Ishikawa (cell line): ENCODE measurements around the gene LRRC47.

Experiments used
- CEBPB ChIP-seq: IDR thresholded peaks from 2 replicates; pipeline ENCODE4 v1.6.1; 2012
- CREB1 ChIP-seq: IDR thresholded peaks from 2 replicates; pipeline ENCODE4 v1.6.1; 2012; ENCODE audit warnings: low read depth
- EGR1 ChIP-seq: IDR thresholded peaks from 2 replicates; pipeline ENCODE4 v1.6.1; 2012
- EP300 ChIP-seq: IDR thresholded peaks from 2 replicates; pipeline ENCODE4 v1.6.1; 2012; ENCODE audit warnings: borderline replicate concordance
- FOXM1 ChIP-seq: IDR thresholded peaks from 2 replicates; pipeline ENCODE4 v1.6.1; 2012; ENCODE audit warnings: low read depth, borderline replicate concordance
- NFIC ChIP-seq: IDR thresholded peaks from 2 replicates; pipeline ENCODE4 v1.6.1; 2012
- RAD21 ChIP-seq: IDR thresholded peaks from 2 replicates; pipeline ENCODE4 v1.6.1; 2012; ENCODE audit warnings: low read depth
- REST ChIP-seq: IDR thresholded peaks from 2 replicates; pipeline ENCODE4 v1.6.1; 2012; ENCODE audit warnings: low read depth, mild to moderate bottlenecking
- TAF1 ChIP-seq: IDR thresholded peaks from 2 replicates; pipeline ENCODE4 v1.6.1; 2012; ENCODE audit warnings: low read depth, mild to moderate bottlenecking
- TCF12 ChIP-seq: IDR thresholded peaks from 2 replicates; pipeline ENCODE4 v1.6.1; 2012; ENCODE audit warnings: low read depth
- TEAD4 ChIP-seq: IDR thresholded peaks from 2 replicates; pipeline ENCODE4 v1.6.1; 2012
- YY1 ChIP-seq: IDR thresholded peaks from 2 replicates; pipeline ENCODE4 v1.6.1; 2012; ENCODE audit warnings: low read depth
- ZBTB7A ChIP-seq: IDR thresholded peaks from 2 replicates; pipeline ENCODE4 v1.6.1; 2012; ENCODE audit warnings: low read depth
- TF ChIP-seq, protein P1 (sequence below): IDR thresholded peaks from 2 replicates; pipeline ENCODE4 v1.6.1; 2012
- TF ChIP-seq, protein P2 (sequence below): IDR thresholded peaks from 2 replicates; pipeline ENCODE4 v1.6.1; 2012

Gene LRRC47

DNA sequence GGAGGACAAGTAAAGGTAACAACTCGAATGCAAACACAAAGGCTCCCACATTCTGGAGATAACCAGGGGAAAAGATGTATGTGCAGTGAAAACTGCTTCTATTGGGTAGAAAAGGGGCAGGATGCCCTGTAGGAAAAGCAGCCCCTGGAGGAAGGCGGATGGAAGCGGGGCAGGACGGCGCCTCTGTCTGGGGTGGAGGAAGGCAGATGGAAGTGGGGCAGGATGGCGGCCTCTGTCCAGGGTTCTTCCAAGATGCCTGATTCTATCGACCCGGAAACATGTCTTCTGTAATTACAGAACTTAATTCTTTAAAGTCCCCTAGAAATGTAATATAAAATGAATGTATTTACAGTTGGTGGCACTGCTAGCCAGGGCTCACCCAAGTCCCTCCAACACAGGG, 24.0 kb upstream of the LRRC47 start:
- TF ChIP-seq RAD21 (no peak), TEAD4 (no peak), CREB1 (no peak), CEBPB (no peak), TAF1 (no peak), REST (no peak), YY1 (no peak)
- TF ChIP-seq, protein P1, sequence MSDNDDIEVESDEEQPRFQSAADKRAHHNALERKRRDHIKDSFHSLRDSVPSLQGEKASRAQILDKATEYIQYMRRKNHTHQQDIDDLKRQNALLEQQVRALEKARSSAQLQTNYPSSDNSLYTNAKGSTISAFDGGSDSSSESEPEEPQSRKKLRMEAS = no peak

DNA sequence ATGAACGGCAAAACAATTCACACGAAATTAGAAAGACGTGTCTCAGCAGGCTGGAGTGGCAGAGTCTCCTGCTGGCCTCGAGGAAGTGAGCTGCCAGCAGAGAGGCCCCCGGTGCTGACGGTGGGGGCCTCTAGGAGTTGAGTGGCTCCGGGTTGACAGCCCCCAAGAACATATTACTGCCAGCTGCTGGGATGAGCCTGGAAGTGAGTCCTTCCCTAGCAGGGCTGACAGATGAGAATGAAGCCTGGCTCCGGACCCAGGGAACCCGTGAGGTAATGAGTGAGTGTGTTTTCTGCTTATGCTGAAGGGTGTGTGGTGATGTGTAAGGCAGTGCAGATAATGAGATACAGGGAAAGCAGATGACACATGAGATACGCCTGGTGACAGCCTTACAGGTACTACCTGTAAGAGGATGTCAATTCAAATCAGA, 23.5 kb upstream of the LRRC47 start:
- TF ChIP-seq YY1 = no peak
- no peak for TF ChIP-seq CREB1

- TF ChIP-seq NFIC = no peak
- TF ChIP-seq CREB1 = no peak
- TF ChIP-seq RAD21 = no peak
- TF ChIP-seq, protein P1 = no peak
- no peak for TF ChIP-seq TEAD4
- no peak for TF ChIP-seq TAF1
- TF ChIP-seq EP300 = no peak
- TF ChIP-seq TCF12 = no peak
Observed at GRCh38 chr1:3817821-3818597, 21.7 kb upstream of the LRRC47 start.

- no peak for TF ChIP-seq TCF12
- TF ChIP-seq, protein P2, sequence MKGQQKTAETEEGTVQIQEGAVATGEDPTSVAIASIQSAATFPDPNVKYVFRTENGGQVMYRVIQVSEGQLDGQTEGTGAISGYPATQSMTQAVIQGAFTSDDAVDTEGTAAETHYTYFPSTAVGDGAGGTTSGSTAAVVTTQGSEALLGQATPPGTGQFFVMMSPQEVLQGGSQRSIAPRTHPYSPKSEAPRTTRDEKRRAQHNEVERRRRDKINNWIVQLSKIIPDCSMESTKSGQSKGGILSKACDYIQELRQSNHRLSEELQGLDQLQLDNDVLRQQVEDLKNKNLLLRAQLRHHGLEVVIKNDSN = no peak
- TF ChIP-seq EP300 = no peak
- TF ChIP-seq CEBPB = no peak
- TF ChIP-seq ZBTB7A = no peak
- TF ChIP-seq YY1 = no peak
- TF ChIP-seq TEAD4 = no peak
- TF ChIP-seq FOXM1 = no peak
- no peak for TF ChIP-seq TAF1
- no peak for TF ChIP-seq CREB1
- TF ChIP-seq, protein P1 = no peak
- TF ChIP-seq RAD21 = no peak
- TF ChIP-seq EGR1 = no peak
- TF ChIP-seq NFIC = no peak
- no peak for TF ChIP-seq REST
Observed at GRCh38 chr1:3817138-3817740, 20.9 kb upstream of the LRRC47 start.

DNA sequence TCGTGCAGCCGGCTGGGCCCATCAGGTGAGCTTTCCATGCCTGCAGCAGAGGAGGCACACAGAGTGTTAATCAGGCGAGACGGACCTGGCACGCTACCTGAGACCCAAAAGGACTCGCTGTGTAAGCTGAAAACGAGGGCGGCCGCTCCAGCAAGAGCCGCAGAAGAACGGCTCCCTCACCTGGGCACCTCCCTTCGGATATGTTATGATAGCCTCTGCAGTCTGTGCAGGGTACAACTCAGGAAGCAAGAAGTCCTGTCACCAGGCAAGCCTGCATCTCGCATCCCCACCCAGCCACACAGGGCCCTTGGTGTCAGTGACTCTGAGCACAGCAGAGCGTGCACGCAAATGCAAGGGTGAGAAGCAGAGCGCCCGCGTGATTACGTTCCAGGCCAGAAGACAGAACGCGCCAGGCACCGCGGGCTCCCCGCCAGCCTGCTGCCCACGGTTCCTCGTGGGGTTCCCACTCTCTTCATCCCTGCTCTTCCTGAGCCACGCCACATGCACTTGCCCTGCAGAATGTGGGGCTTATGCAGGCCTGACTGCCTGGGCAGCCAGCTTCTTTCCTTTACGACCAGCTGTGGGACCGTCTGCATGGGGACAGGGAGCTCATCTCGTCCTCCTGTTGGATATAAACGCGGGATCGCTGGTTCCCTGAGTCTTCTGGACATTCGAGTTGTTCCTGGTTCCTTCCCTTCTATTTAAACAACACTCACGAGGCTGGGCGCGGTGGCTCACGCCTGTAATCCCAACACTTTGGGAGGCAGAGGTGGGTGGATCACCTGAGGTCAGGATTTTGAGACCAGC, 20.2 kb upstream of the LRRC47 start:
- TF ChIP-seq FOXM1 (no peak), NFIC (no peak), CREB1 (no peak), TCF12 (no peak), CEBPB (no peak), TAF1 (no peak), EGR1 (no peak), RAD21 (no peak), REST (no peak)
- TF ChIP-seq, protein P1 = no peak
